GM10248 (cell line): ENCODE results near the gene LEMD3.

Experiments used
- CTCF ChIA-PET: fragments of 300-600 bp; sonication (Branson Sonifier 250); formaldehyde crosslinking; extraction: SDS; loops from one replicate; lab custom pipeline; 2021; ENCODE audit warnings: antibody characterized with exemption; lab: Yijun Ruan, JAX
- POLR2A ChIA-PET: fragments of 350-650 bp; sonication (Branson Sonifier 250); formaldehyde crosslinking; extraction: SDS; loops from one replicate; lab custom pipeline; 2020; ENCODE audit warnings: antibody characterized with exemption; lab: Yijun Ruan, JAX
- DNase-seq: peaks from one replicate; pipeline ENCODE4 v3.0.0; 2012; ENCODE audit errors: extremely low spot score
- CTCF ChIP-seq: IDR thresholded peaks from 2 replicates; pipeline ENCODE4 v1.5.1; 2012; ENCODE audit warnings: mild to moderate bottlenecking, low read depth; ENCODE audit errors: extremely low read depth, missing control alignments, control extremely low read depth

LEMD3 gene

GRCh38 chr12:65125247-65125646, 44.1 kb upstream of the LEMD3 start:
- no peak for DNase-seq
- POLR2A ChIA-PET: no interaction called here
- CTCF ChIA-PET: interaction anchor here (0.9 to 6.9 kb wide), 6 partner anchors 9 to 329 kb away, joined by 3 to 39 read pairs (median 6); no protein-coding TSS in a partner anchor
- TF ChIP-seq CTCF: no peak

- CTCF ChIA-PET: interaction anchor here (0.9 to 6.9 kb wide), 7 partner anchors 9 to 329 kb away, joined by 3 to 39 read pairs (median 6); no protein-coding TSS in a partner anchor
- DNase-seq: no peak
Observed at GRCh38 chr12:65125975-65126374, 43.4 kb upstream of the LEMD3 start.

GRCh38 chr12:65126482-65126881, 42.9 kb upstream of the LEMD3 start:
- TF ChIP-seq CTCF: no peak
- POLR2A ChIA-PET: no interaction called here
- no peak for DNase-seq
- CTCF ChIA-PET: interaction anchor here (0.9 to 6.9 kb wide), 5 partner anchors 8 to 330 kb away, joined by 4 to 39 read pairs (median 7); no protein-coding TSS in a partner anchor

More at GRCh38 chr12:65125975-65126374, 43.4 kb upstream of the LEMD3 start:
- no peak for TF ChIP-seq CTCF
- POLR2A ChIA-PET: no interaction called here

DNA sequence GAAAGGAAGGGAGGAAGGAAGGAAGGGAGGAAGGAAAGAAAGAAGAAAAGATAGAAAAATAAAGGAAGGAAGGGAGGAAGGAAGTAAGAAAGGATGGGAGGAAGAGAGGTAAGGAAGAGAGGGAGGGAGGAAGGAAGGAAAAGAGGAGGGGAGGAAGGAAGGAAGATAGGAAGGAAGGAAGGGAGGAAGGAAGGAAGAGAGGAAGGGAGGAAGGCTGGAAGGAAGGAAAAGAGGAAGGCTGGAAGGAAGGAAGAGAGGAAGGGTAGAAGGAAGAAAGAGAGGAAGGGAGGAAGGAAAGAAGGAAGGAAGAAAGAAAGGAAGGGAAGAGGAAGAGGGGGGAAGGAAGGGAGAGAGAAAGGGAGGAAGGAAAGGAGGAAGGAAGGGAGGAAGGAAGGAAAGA, 35.5 kb upstream of the LEMD3 start:
- ChIA-PET CTCF (interaction anchor here (1.1 to 1.8 kb wide), 4 partner anchors 8 to 31 kb away, joined by 3 to 6 read pairs (median 4); no protein-coding TSS in a partner anchor), POLR2A (no interaction called here)
- DNase-seq: no peak
- TF ChIP-seq CTCF: no peak

DNA sequence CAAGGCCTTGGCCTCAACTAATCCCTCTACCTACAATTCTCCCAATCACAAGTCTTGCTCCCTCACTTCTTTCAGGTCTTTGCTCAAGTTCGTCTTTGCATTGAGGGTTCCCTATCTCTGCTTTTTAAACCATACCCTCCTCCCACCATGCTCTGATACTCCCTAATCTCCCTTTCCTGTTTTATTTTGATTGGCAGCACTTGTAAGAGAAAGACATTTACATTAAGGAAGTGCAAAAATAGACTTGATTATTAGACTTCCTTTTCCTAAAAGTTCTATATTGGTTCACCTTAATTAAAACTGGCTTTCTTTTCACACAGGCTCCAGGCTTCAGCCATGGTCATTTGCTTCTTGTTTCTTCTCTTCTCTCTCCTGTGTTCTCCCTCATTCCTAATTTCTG, 30.0 kb upstream of the LEMD3 start:
- TF ChIP-seq CTCF: no peak
- CTCF ChIA-PET: interaction anchor here (1.3 kb wide), 1 partner anchor 33 kb away, joined by 4 read pairs; no protein-coding TSS in a partner anchor
- no peak for DNase-seq
- POLR2A ChIA-PET: no interaction called here

GRCh38 chr12:65140738-65141137, 28.6 kb upstream of the LEMD3 start:
- ChIA-PET POLR2A (no interaction called here), CTCF (interaction anchor here (1.8 kb wide), 1 partner anchor 10 kb away, joined by 5 read pairs; no protein-coding TSS in a partner anchor)
- TF ChIP-seq CTCF: no peak
- no peak for DNase-seq
